NOMO-1 treated with DMSO at 0.1 percent for 48 hours (cell line): Measurements from ENCODE around the gene CRIM1.

Experiments used
- DNase-seq: peaks from one replicate; lab custom pipeline; 2025; ENCODE audit not compliant: unreplicated experiment; lab: John Stamatoyannopoulos, UW

The CRIM1 gene

GRCh38 chr2:36513661-36514060, 158.1 kb downstream of the CRIM1 start:
- no peak for DNase-seq

DNA sequence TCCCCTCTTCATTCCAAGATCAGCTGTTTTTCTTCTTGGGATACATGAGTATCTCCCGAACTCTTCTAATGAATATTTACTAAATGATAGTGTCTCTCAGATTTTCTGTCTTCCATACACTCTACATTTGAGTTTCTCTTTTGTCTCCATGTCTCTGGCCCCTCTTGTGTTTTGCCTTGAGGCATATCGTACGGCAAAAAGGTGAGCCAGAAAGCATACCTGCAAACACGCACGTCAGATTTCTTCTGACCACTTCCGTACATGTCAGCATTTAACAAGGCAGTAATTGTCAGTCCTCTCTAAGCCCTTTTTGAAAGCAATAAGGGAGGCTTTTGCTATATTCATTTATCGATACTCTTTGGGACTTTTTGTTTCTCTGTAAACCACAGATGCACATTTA, 160.0 kb downstream of the CRIM1 start:
- DNase-seq = no peak

- DNase-seq = no peak
Measured at GRCh38 chr2:36516136-36516870, 160.7 kb downstream of the CRIM1 start.

GRCh38 chr2:36520431-36520830, 164.9 kb downstream of the CRIM1 start:
- DNase-seq = no peak

DNA sequence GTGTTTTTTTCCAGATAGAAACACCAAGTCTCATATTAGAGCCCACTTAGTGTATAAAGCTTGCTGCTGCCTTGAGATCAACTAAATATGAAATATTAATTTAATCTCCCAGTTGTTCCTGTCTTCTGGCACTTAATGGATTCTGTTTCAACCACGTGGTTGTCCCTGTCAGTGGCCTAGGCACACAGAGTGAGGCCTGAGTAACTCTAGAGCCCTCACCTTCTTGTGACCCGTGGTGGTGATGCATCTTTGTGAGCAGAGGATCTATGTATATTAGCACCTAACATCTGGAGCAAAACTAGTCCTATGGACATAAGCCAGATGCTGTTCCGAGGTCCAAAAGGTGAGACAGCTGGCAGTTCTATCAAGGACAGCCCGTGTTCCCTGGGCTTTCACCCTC, 167.6 kb downstream of the CRIM1 start:
- DNase-seq = no peak

GRCh38 chr2:36525245-36525644, 169.7 kb downstream of the CRIM1 start:
- DNase-seq = no peak

DNA sequence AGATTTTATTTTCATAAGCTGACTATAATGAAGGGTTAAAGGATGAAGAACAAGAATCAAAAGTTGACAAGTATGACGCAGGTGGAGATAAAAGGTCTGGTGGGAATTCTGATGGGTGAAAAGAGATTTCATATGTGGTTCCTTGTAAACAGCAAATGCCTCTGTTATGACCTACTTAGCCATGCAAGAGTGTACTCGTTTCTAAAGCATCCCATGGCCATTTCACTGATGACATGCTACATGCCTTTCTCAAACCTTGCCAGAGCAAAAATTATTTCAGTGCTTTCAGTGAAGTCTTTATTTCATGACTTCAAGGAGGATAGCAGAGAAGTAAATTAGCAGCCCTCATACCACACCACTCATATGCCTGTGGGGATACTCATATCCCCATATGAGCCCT, 170.6 kb downstream of the CRIM1 start:
- no peak for DNase-seq

DNA sequence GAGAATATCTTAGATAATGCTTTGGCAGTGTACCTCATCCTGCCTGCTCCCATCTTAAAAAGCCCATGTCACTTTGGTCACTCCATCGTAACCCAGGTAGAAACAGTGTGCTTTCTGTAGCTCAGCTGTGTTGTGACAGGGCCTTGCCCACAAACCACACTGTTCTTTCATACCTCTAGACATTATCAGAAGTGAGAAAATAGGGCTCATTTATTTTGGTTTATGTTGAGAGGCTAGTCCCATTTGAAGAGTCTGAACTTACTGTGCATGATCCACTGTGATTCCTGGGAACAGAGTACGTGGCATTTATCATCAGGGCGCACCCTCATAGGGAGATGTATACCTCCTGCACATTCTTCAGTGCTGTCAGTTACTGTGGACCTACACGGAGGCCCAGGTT, 172.7 kb downstream of the CRIM1 start:
- DNase-seq = no peak

- DNase-seq = no peak
Measured at GRCh38 chr2:36528766-36529392, 173.3 kb downstream of the CRIM1 start.

DNA sequence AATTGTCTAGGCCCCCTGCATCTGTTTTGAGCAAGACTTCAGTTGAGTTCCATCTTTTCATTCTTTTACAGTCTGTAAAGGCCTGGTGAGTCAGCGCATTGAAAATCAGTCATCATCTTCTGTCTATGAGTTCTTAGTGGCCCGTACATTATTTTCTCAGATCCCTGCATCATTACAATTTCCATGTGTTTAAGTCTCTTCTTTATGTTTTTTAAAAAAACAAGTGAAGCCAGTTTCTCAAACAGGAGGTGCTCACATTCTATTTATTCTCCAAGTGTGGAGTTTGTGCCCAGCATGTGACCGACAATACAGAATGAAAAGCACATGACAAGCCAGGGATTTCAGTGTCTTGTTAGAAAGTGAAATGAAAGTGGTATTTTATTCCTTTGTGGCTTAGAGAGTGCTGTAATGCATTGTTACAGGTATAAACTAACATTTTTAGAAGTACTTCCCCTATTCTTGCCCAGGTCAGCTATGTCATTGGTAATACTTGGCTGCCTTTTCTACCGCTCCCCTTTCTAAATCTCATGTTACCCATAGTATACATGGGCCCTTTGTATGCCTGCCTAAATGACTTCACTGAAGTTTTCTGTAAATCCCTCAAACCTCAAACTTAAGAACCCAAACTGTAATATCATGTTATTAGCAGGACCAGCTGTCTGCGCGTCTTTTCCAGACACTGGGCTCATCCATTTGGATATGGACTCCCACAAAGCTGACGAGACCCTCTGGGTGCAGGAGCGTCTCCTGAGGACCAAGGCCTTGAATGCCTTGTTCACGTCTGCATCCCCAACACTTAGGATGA, 174.8 kb downstream of the CRIM1 start:
- peak; percentile 39 for DNase-seq

DNA sequence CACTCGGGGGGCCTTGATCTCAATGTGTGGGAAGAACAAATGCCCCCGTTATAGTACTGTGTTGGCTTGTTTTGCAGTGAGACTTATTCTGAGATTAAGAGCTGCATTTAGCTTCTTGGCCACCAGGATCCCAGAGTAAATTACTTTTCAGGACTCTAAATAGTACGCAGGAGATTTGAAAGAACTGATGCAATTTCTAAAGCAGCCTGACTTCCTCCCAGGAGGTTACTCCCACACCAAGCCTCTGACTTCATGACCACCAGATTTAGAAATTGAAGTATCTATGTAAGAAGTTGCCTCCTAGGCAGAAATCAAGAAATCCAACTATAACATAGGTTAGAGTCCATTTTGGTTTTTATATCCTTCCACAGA, 175.4 kb downstream of the CRIM1 start:
- DNase-seq = peak; percentile 64

- no peak for DNase-seq
Measured at GRCh38 chr2:36534275-36534799, 178.8 kb downstream of the CRIM1 start.

GRCh38 chr2:36535099-36535498, 179.5 kb downstream of the CRIM1 start:
- no peak for DNase-seq

- DNase-seq = no peak
Measured at GRCh38 chr2:36536776-36537175, 181.2 kb downstream of the CRIM1 start.

GRCh38 chr2:36538335-36538734, 182.8 kb downstream of the CRIM1 start:
- no peak for DNase-seq

DNA sequence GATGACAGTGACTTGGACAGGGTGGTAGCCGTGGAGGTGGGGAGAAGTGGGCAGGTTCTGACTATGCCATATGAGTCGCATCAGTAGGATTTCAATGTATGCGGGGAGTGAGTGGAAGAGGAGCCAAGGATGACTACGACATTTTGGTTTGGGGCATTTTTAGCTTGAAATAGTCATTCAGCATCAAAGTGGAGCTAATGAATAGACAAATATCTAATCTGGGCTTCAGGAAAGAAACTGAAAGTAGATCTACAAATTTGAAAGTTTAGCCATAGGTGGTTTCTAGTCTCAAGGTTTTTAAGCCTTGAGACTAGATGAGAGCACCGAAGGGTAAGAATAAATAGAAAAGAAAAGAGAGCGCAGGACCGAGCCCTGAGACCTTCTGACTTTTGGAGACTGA, 184.1 kb downstream of the CRIM1 start:
- no peak for DNase-seq

DNA sequence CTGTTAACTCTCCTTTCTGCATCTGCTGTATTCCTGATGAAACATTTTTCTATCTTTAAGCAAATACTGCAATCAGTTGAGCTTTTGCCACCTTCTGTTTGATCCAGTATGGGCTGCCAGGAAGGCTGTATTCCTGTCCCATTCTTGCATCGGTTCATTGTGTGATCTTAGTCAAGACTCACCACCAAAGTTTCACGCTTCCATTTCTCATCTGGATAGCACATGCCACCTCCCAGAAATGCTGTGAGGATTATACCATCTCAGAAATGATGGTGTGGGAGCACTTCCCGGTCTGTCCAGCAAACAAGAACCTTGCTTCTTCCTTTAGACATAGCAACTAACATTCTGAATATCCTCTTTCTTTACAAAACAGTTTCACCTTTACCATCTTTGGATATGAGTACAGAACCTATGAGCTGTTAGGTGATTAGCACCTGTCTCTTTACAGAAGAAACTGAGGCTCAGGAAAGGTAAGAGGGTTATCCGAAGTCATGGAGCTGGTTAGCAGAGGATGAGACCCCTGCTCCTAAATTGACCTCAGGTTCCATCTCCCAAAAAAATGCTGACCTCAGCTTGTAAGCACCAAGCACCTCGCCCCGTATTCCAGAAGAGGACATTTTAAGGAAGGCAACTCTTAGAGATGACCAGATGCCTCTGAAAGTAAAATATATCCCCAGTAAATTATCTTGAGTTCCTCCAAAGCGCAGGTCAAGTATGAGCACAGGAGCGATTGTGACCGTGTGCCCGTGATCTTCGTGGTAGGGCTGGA, 185.6 kb downstream of the CRIM1 start:
- no peak for DNase-seq

GRCh38 chr2:36541891-36542595, 186.5 kb downstream of the CRIM1 start:
- no peak for DNase-seq

DNA sequence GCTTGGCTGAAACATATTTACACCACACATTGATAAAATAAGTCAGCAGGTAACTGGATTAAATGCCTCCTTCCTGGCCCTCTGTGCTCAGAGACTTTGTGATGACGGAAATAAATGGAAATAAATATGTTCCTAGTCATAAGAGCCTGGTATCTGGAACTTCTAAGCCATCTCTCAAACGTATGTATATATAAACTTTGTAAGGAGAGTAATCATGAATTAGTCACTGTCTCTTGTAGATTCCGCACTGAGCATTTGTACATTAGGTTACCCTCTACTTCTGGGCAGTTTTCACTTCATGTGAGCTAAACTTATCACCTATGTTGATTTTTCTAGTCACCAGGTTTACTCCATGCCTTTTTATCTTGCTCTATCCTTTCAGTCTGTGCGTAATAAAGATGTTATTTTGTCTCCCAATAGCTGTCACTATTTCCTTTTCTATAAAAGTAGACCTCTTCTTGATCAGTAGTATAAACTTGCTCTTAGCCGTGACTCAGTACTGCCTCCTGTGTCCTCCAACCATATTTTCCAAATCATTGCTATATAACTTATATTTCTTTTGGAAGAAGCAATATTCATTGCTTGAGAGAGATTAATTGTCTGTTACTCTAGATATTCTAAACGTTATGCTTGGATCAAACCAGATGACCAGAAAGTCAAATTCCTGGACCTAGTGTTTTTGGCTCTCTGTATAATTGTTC, 189.2 kb downstream of the CRIM1 start:
- no peak for DNase-seq

DNA sequence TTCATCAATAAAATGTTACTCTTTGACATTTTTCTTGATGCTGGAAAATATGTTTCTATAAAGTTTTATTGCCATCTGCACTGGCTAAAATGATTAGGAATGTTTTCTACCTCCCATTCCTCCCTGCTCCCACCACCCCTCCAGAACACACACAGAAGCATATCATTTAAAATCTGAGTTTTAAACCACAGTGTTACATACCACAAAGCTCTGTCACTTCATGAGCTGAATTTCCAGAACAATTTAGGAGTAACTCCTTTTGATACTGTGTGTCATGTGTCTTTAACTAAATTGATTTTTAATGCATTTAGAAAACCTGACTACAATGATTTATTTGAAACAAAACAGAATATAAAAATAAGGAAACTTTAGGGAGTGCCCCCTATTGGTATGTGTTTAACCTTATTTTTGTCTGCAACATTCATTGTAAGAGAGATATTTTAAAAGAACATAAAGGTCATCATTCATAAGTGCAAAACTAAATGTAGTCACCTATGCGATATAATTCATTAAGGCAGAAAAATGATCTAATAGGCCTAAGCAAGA, 190.4 kb downstream of the CRIM1 start:
- no peak for DNase-seq
